CD14-positive monocyte (primary cell): ENCODE results near the gene HOXB1. TPM values are rescaled to one million over a fixed set of nuclear protein-coding genes. Genes with fewer than 3 reads are reported as not detected.
A peak's percentile ranks its signal among the peaks of the same experiment; 100 is the strongest.

Source experiments
- DNase-seq, 3 donors: peaks; one replicate each; pipeline ENCODE4 v3.0.0-alpha.2; 2011 to 2022
- H2AFZ ChIP-seq: 2 replicates; pipeline ENCODE4 v1.6.0; 2012; ENCODE audit warnings: mild to moderate bottlenecking, low read depth, low read length, inconsistent platforms; ENCODE audit not compliant: insufficient read depth, poor library complexity, severe bottlenecking
- H3K27ac ChIP-seq, 2 donors: 1 replicate in 1 of 2; 2 replicates in 1 of 2; pipeline ENCODE4 v1.5.1; 2012 to 2013; ENCODE audit warnings: low read length in 2 of 2, control low read depth in 1 of 2, inconsistent platforms in 1 of 2, low read depth in 1 of 2, mild to moderate bottlenecking in 1 of 2
- H3K27me3 ChIP-seq, 2 donors: one replicate each; pipeline versions ENCODE4 v1.6.0 to v1.6.1; 2011 to 2013; ENCODE audit warnings: low read length in 2 of 2; ENCODE audit not compliant: control insufficient read depth in 2 of 2, insufficient read depth in 2 of 2
- H3K36me3 ChIP-seq, 2 donors: replicated peaks in 1 of 2; 1 replicate in 1 of 2; 2 replicates in 1 of 2; pipeline versions ENCODE4 v1.5.1 to v1.6.1; 2012 to 2013; ENCODE audit warnings: low read length in 2 of 2, control low read depth in 1 of 2, inconsistent platforms in 1 of 2, mild to moderate bottlenecking in 1 of 2; ENCODE audit not compliant: insufficient read depth in 2 of 2, control insufficient read depth in 1 of 2
- H3K4me1 ChIP-seq, 2 donors: 1 replicate in 1 of 2; 2 replicates in 1 of 2; pipeline versions ENCODE4 v1.5.1 to v1.6.1; 2012 to 2013; ENCODE audit warnings: low read length in 2 of 2, control low read depth in 1 of 2, inconsistent platforms in 1 of 2, mild to moderate bottlenecking in 1 of 2, moderate library complexity in 1 of 2; ENCODE audit not compliant: insufficient read depth in 2 of 2, control insufficient read depth in 1 of 2
- H3K4me2 ChIP-seq: replicated peaks from 2 replicates; pipeline ENCODE3; 2012; ENCODE audit warnings: low read length, moderate library complexity, mild to moderate bottlenecking; ENCODE audit not compliant: poor library complexity, severe bottlenecking; ENCODE audit errors: extremely low read depth
- H3K4me3 ChIP-seq, 3 experiments: fragments of 200-600 bp in 1 of 3; sonication (generic) in 1 of 3; replicated peaks in 1 of 3; 1 replicate in 2 of 3; 2 replicates in 1 of 3; pipeline ENCODE4 v1.5.1; 2011 to 2013; ENCODE audit warnings: low read length in 3 of 3, mild to moderate bottlenecking in 3 of 3, control low read depth in 2 of 3, low read depth in 2 of 3, inconsistent platforms in 1 of 3, moderate library complexity in 1 of 3
- H3K79me2 ChIP-seq: 2 replicates; pipeline ENCODE4 v1.6.0; 2012; ENCODE audit warnings: mild to moderate bottlenecking, control low read depth, inconsistent platforms, low read length, moderate library complexity; ENCODE audit not compliant: insufficient read depth
- H3K9ac ChIP-seq: 2 replicates; pipeline ENCODE4 v1.6.0; 2017; ENCODE audit warnings: low read length, mild to moderate bottlenecking; ENCODE audit not compliant: insufficient read depth, poor library complexity, severe bottlenecking
- H3K9me3 ChIP-seq, 2 donors: replicated peaks in 1 of 2; 1 replicate in 1 of 2; 2 replicates in 1 of 2; pipeline versions ENCODE4 v1.5.1 to v1.6.1; 2012 to 2013; ENCODE audit warnings: low read length in 2 of 2, control low read depth in 1 of 2; ENCODE audit not compliant: control insufficient read depth in 1 of 2, insufficient read depth in 1 of 2
- H4K20me1 ChIP-seq: 2 replicates; pipeline ENCODE4 v1.6.0; 2012; ENCODE audit warnings: mild to moderate bottlenecking, low read length, control low read depth, moderate library complexity; ENCODE audit not compliant: insufficient read depth
- H3K27ac Mint-ChIP-seq, 7 donors: one replicate each; pipeline ENCODE4 v1.8.0; 2020; ENCODE audit warnings: mild to moderate bottlenecking in 7 of 7, mixed read lengths in 7 of 7, moderate library complexity in 6 of 7, inconsistent platforms in 2 of 7
- H3K27me3 Mint-ChIP-seq, 3 donors: one replicate each; pipeline ENCODE4 v1.8.0; 2021 to 2022; ENCODE audit warnings: low read depth in 3 of 3, mild to moderate bottlenecking in 3 of 3, mixed read lengths in 3 of 3, moderate library complexity in 3 of 3, inconsistent platforms in 1 of 3
- H3K36me3 Mint-ChIP-seq, 2 donors: one replicate each; pipeline ENCODE4 v1.8.0; 2020; ENCODE audit warnings: mixed read lengths in 2 of 2, inconsistent platforms in 1 of 2, mild to moderate bottlenecking in 1 of 2
- H3K4me1 Mint-ChIP-seq: one replicate; pipeline ENCODE4 v1.8.0; 2020; ENCODE audit warnings: mild to moderate bottlenecking, mixed read lengths
- H3K4me3 Mint-ChIP-seq, 2 donors: one replicate each; pipeline ENCODE4 v1.8.0; 2020; ENCODE audit warnings: mild to moderate bottlenecking in 2 of 2, mixed read lengths in 2 of 2, moderate library complexity in 1 of 2
- H3K9me3 Mint-ChIP-seq, 7 donors: one replicate each; pipeline ENCODE4 v1.8.0; 2020 to 2022; ENCODE audit warnings: mixed read lengths in 7 of 7, mild to moderate bottlenecking in 6 of 7, moderate library complexity in 6 of 7, inconsistent platforms in 2 of 7
- WGBS: methylation state at CpG from one replicate; pipeline ENCODE4 v1.1.5; 2013; ENCODE audit warnings: missing lambda C conversion rate; ENCODE audit not compliant: insufficient coverage; 5-methylcytosine and 5-hydroxymethylcytosine counted together
- intact Hi-C, 2 donors: fragments of 100-400 bp; cut with micrococcal nuclease; formaldehyde crosslinking; loops; one replicate each; pipeline versions ENCODE4 v1.15.0 to v1.15.1; 2023
- polyA plus RNA-seq, 3 donors: library from polyadenylated mRNA; depleted of rRNA in 1 of 3; unstranded in 2 of 3; stranded (reverse) in 1 of 3; fragments of 300-500 nt in 2 of 3; fragments of >200 nt in 1 of 3; fragmentation: Illumina TruSeq in 2 of 3; gene quantifications; 1 replicate in 2 of 3; 2 replicates in 1 of 3; pipeline ENCODE4 v1.2.3, GENCODE V29; 2012 to 2021
- TF ChIP-seq, protein P1 (sequence below): fragments of 200-600 bp; IDR thresholded peaks from one replicate; pipeline ENCODE4 v1.8.0; 2022; ENCODE audit warnings: antibody characterized with exemption, mild to moderate bottlenecking

The HOXB1 gene
- polyA plus RNA-seq, 3 donors, result not detected

DNA sequence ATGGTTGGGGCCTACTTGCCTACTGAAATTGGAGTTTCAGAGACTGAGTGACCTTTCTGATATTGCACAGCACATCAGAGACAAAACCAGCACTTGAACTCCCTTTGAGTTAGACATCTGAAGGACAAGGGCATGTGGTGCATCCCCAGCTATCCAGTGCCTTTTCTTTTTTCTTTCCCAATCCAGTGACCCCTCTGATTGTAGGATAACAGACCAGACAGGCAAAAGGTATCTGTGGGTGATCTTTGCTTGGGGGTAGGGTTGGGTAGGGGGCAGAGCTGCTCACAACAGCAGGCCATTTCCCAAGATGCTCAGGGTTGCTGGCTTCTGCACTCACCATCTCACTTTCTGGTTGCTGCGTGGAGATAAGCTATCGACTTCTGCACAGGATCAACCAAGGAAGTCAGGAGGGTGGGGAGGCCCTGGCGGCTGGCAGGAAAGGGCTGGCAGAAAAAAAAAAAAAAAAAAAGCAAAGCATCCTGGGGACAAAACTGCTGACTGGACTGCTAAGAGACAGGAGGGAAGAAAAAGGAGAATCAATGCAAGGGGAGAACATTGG lies 42.2 kb downstream of the HOXB1 start:
- Histone ChIP-seq H2AFZ (no peak overlapping the region), H4K20me1 (no peaks in the 10 kb centered on the region), H3K4me3 (no peak overlapping the region), H3K27ac (no peak overlapping the region), H3K9ac (no peak overlapping the region), H3K9me3 (no peaks in the 10 kb centered on the region), H3K79me2 (no peaks in the 10 kb centered on the region), H3K4me2 (no peak overlapping the region), H3K36me3 (no peaks in the 10 kb centered on the region), H3K4me1 (peaks cover 9 to 10% of the 10 kb centered on the region in 2 donors), H3K27me3 (peaks cover 17 to 48% of the 10 kb centered on the region in 2 donors)
- peaks cover 13% of the 10 kb centered on the region for H3K4me1 Mint-ChIP-seq
- TF ChIP-seq, protein P1, sequence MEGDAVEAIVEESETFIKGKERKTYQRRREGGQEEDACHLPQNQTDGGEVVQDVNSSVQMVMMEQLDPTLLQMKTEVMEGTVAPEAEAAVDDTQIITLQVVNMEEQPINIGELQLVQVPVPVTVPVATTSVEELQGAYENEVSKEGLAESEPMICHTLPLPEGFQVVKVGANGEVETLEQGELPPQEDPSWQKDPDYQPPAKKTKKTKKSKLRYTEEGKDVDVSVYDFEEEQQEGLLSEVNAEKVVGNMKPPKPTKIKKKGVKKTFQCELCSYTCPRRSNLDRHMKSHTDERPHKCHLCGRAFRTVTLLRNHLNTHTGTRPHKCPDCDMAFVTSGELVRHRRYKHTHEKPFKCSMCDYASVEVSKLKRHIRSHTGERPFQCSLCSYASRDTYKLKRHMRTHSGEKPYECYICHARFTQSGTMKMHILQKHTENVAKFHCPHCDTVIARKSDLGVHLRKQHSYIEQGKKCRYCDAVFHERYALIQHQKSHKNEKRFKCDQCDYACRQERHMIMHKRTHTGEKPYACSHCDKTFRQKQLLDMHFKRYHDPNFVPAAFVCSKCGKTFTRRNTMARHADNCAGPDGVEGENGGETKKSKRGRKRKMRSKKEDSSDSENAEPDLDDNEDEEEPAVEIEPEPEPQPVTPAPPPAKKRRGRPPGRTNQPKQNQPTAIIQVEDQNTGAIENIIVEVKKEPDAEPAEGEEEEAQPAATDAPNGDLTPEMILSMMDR, result no peak
- H3K9me3 Mint-ChIP-seq, result no peaks in the 10 kb centered on the region
- H3K4me3 Mint-ChIP-seq, result peak overlapping the region in 1 of 2 donors; percentile 31
- DNase-seq, result no peak
- no peak overlapping the region for H3K27ac Mint-ChIP-seq
- intact Hi-C loops, result no loop called here
- H3K36me3 Mint-ChIP-seq, result no peaks in the 10 kb centered on the region
- WGBS, result 0% methylated on average over 3 of the region's 3 CpGs
- H3K27me3 Mint-ChIP-seq, result peaks cover 56 to 71% (median 56%) of the 10 kb centered on the region in 3 donors

DNA sequence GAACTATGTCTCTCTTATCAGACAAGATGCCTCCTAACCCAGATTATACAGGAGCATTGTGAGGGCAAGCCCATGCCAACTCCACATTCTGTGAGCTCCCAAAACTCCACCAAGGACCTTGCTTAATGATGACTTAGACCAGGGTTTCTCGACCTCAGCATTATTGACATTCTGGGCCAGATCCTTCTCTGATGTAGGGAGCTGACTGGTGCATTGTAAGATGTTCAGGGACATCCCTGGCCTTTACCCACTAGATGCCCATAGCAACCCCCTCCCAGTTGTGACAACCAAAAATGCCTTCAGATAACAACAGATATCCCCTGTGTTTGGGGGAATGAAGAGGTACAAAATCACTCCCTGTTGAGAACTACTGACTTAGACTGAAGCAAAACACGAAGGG lies 43.6 kb downstream of the HOXB1 start:
- Histone ChIP-seq H4K20me1 (no peaks in the 10 kb centered on the region), H3K79me2 (no peaks in the 10 kb centered on the region), H2AFZ (no peak overlapping the region), H3K4me2 (no peak overlapping the region), H3K27ac (no peak overlapping the region), H3K36me3 (no peaks in the 10 kb centered on the region), H3K27me3 (peaks cover 16 to 34% of the 10 kb centered on the region in 2 donors), H3K4me3 (no peak overlapping the region), H3K4me1 (peaks cover under 1% of the 10 kb centered on the region in 2 donors), H3K9me3 (no peaks in the 10 kb centered on the region), H3K9ac (no peak overlapping the region)
- Mint-ChIP-seq H3K4me1 (peaks cover 9% of the 10 kb centered on the region), H3K9me3 (no peaks in the 10 kb centered on the region), H3K4me3 (peak overlapping the region in 1 of 2 donors; percentile 23), H3K27ac (no peak overlapping the region), H3K36me3 (no peaks in the 10 kb centered on the region), H3K27me3 (peaks cover 51 to 69% (median 55%) of the 10 kb centered on the region in 3 donors)
- WGBS, result 80% methylated on average over 1 of the region's 2 CpGs
- DNase-seq, result no peak
- intact Hi-C loops, result no loop called here
- TF ChIP-seq, protein P1, result no peak
